HepG2 (cell line): ENCODE data around the gene PFKFB4. TPM values are rescaled to one million over a fixed set of nuclear protein-coding genes. Genes with fewer than 3 reads are reported as not detected.

Experiments
- AHDC1 ChIP-seq: sonication (generic); formaldehyde crosslinking; IDR thresholded peaks from 2 replicates; pipeline ENCODE4 v1.5.1; 2020; ENCODE audit warnings: mild to moderate bottlenecking, missing genetic modification reagents, borderline replicate concordance
- BCL6 ChIP-seq: IDR thresholded peaks from 2 replicates; pipeline ENCODE4 v1.6.1; 2016; ENCODE audit warnings: missing genetic modification reagents, missing compliant biosample characterization
- E2F5 ChIP-seq: sonication (generic); formaldehyde crosslinking; conservative IDR thresholded peaks from 2 replicates; pipeline ENCODE4 v1.4.0; 2020; ENCODE audit warnings: missing genetic modification reagents
- HINFP ChIP-seq: sonication (generic); formaldehyde crosslinking; IDR thresholded peaks from 2 replicates; pipeline ENCODE4 v1.4.0; 2020; ENCODE audit warnings: low read depth, mild to moderate bottlenecking, missing genetic modification reagents
- NFAT5 ChIP-seq: sonication (generic); formaldehyde crosslinking; IDR thresholded peaks from 2 replicates; pipeline ENCODE4 v1.4.0; 2020; ENCODE audit warnings: missing genetic modification reagents
- SP4 ChIP-seq: sonication (generic); formaldehyde crosslinking; IDR thresholded peaks from 2 replicates; pipeline ENCODE4 v1.8.1; 2023; ENCODE audit warnings: mild to moderate bottlenecking, missing genetic modification reagents
- SRY ChIP-seq: sonication (generic); formaldehyde crosslinking; IDR thresholded peaks from 2 replicates; pipeline ENCODE4 v1.8.0; 2022; ENCODE audit warnings: mild to moderate bottlenecking, missing genetic modification reagents
- TFE3 ChIP-seq: IDR thresholded peaks from 2 replicates; pipeline ENCODE4 v1.6.1; 2016
- TSC22D2 ChIP-seq: sonication (generic); formaldehyde crosslinking; IDR thresholded peaks from 2 replicates; pipeline ENCODE4 v1.5.1; 2020; ENCODE audit warnings: missing genetic modification reagents, mild to moderate bottlenecking, borderline replicate concordance
- XRCC5 ChIP-seq: fragments of 200-400 bp; formaldehyde crosslinking; optimal IDR thresholded peaks from 2 replicates; pipeline ENCODE3; 2017; ENCODE audit warnings: mild to moderate bottlenecking, low read length
- ZBTB44 ChIP-seq: sonication (generic); formaldehyde crosslinking; IDR thresholded peaks from 2 replicates; pipeline ENCODE4 v1.4.0; 2020; ENCODE audit warnings: missing genetic modification reagents
- ZNF563 ChIP-seq: sonication (generic); formaldehyde crosslinking; IDR thresholded peaks from 2 replicates; pipeline ENCODE4 v1.8.0; 2022; ENCODE audit warnings: mild to moderate bottlenecking, moderate library complexity, missing genetic modification reagents
- ZSCAN29 ChIP-seq: sonication (generic); formaldehyde crosslinking; conservative IDR thresholded peaks from 2 replicates; pipeline ENCODE4 v1.4.0; 2020; ENCODE audit warnings: mild to moderate bottlenecking, missing genetic modification reagents
- polyA plus RNA-seq, 8 experiments: library from polyadenylated mRNA; depleted of rRNA in 3 of 8; stranded (reverse) in 7 of 8; unstranded in 1 of 8; fragments of >200 nt; fragmentation: Illumina TruSeq in 4 of 8; extraction: Trizol in 4 of 8; gene quantifications; 2 replicates each; pipeline versions ENCODE4 v1.2.1 to v1.2.3, GENCODE V29; 2011 to 2016; ENCODE audit warnings: low read depth in 4 of 8, missing spikeins in 1 of 8, mixed read lengths in 1 of 8; ENCODE audit not compliant: insufficient read depth in 1 of 8
- total RNA-seq, 5 experiments: library from RNA; depleted of rRNA; stranded (reverse); fragments of >200 nt; fragmentation: Illumina TruSeq; extraction: Trizol; gene quantifications; 2 replicates each; pipeline ENCODE4 v1.2.3, GENCODE V29; 2016; ENCODE audit warnings: low read depth in 1 of 5

The PFKFB4 gene
- total and polyA plus RNA-seq, 2 of the 13 experiments (the other 11 are each of a cell fraction or from before 2014, with no cell fraction given): 7.1 to 103 TPM

- no peak for TF ChIP-seq E2F5 (CRISPR knock-in tag)
- no peak for TF ChIP-seq XRCC5
- TF ChIP-seq TSC22D2 (CRISPR knock-in tag): no peak
- TF ChIP-seq AHDC1 (CRISPR knock-in tag): no peak
- peak; percentile 98 for TF ChIP-seq HINFP
- TF ChIP-seq SRY (CRISPR knock-in tag): no peak
- no peak for TF ChIP-seq ZSCAN29 (CRISPR knock-in tag)
- no peak for TF ChIP-seq SP4 (CRISPR knock-in tag)
- no peak for TF ChIP-seq ZNF563
- no peak for TF ChIP-seq ZBTB44
- no peak for TF ChIP-seq TFE3 (CRISPR knock-in tag)
- no peak for TF ChIP-seq BCL6 (CRISPR knock-in tag)
- TF ChIP-seq NFAT5 (CRISPR knock-in tag): no peak
These were observed 15.9 kb upstream of the PFKFB4 start (continued) for GRCh38 chr3:48572517-48572916.
